K562 (cell line): ENCODE measurements around the gene RNU6-9. TPM values are rescaled to one million over a fixed set of nuclear protein-coding genes. Genes with fewer than 3 reads are reported as not detected.

ENCODE experiments used
- ATAC-seq: fragments of 200-7000 bp; cut with Tn5 transposase; 3 replicates; pipeline ENCODE4 v1.9.1; 2020; ENCODE audit warnings: moderate library complexity
- BruUV-seq: library from RNA; stranded (reverse); fragments of 400-500 nt; replicated peaks from 2 replicates; lab custom pipeline; 2021; lab: Mats Ljungman, UMichigan
- CTCF ChIA-PET: fragments of 300-600 bp; formaldehyde crosslinking; extraction: SDS; loops from one replicate; lab custom pipeline; 2021; ENCODE audit warnings: low intra/inter-chr PET ratio; lab: Yijun Ruan, JAX
- POLR2A ChIA-PET: fragments of 300-600, 350-650 bp; sonication (Branson Sonifier 250); formaldehyde crosslinking; extraction: SDS; loops from one replicate; lab custom pipeline; 2021; ENCODE audit warnings: antibody characterized with exemption, inconsistent platforms; lab: Yijun Ruan, JAX
- DNase-seq, 4 experiments: peaks; one replicate each; pipeline versions ENCODE4 v3.0.0 to v3.0.0-alpha.2; 2011 to 2018; ENCODE audit warnings: low spot score in 3 of 4, mixed read lengths in 3 of 4; ENCODE audit errors: extremely low read depth in 1 of 4
- FAIRE-seq: peaks from 2 replicates; lab custom pipeline; 2011; peaks lifted over from hg19 to GRCh38; lab: Jason Lieb, UNC
- H2AFZ ChIP-seq: 2 replicates; pipeline ENCODE4 v1.6.0; 2011; ENCODE audit warnings: low read depth, low read length, control low read depth, inconsistent platforms
- H3K27ac ChIP-seq: fragments of 200-600 bp; 3 replicates; pipeline ENCODE4 v1.8.0; 2011; ENCODE audit warnings: low read depth, mild to moderate bottlenecking, control low read depth, inconsistent platforms, low read length, moderate library complexity, mixed read lengths; ENCODE audit errors: extremely low read depth
- H3K27me3 ChIP-seq, 2 experiments: fragments of 300-600 bp in 1 of 2; 2 replicates in 1 of 2; 3 replicates in 1 of 2; pipeline versions ENCODE4 v1.6.0 to v1.8.0; 2011; ENCODE audit warnings: inconsistent platforms in 2 of 2, low read length in 2 of 2, mild to moderate bottlenecking in 1 of 2, mixed read lengths in 1 of 2, moderate library complexity in 1 of 2; ENCODE audit not compliant: control insufficient read depth in 2 of 2, insufficient read depth in 2 of 2
- H3K36me3 ChIP-seq: fragments of 300-600 bp; 3 replicates; pipeline ENCODE4 v1.8.0; 2011; ENCODE audit warnings: mild to moderate bottlenecking, low read length, inconsistent platforms; ENCODE audit not compliant: control insufficient read depth, insufficient read depth
- H3K4me1 ChIP-seq, 2 experiments: fragments of 200-600 bp in 1 of 2; replicated peaks in 1 of 2; 2 replicates in 1 of 2; 3 replicates in 1 of 2; pipeline versions ENCODE4 v1.5.1 to v1.8.0; 2011; ENCODE audit warnings: inconsistent platforms in 2 of 2, low read length in 2 of 2, mild to moderate bottlenecking in 1 of 2, mixed read lengths in 1 of 2, moderate library complexity in 1 of 2; ENCODE audit not compliant: control insufficient read depth in 2 of 2, insufficient read depth in 2 of 2
- H3K4me2 ChIP-seq: 2 replicates; pipeline ENCODE4 v1.6.1; 2011; ENCODE audit warnings: low read length, control low read depth, inconsistent platforms, mixed read lengths; ENCODE audit not compliant: insufficient read depth
- H3K4me3 ChIP-seq: fragments of 200-600 bp; sonication (generic), shearing (Covaris generic); 2 replicates; pipeline ENCODE4 v1.5.1; 2016; ENCODE audit warnings: control low read depth, inconsistent platforms
- H3K79me2 ChIP-seq: fragments of 200-600 bp; 3 replicates; pipeline ENCODE4 v1.8.0; 2011; ENCODE audit warnings: low read length, inconsistent platforms; ENCODE audit not compliant: control insufficient read depth, insufficient read depth
- H3K9ac ChIP-seq, 2 experiments: 2 replicates each; pipeline versions ENCODE4 v1.6.0 to v1.6.1; 2011; ENCODE audit warnings: low read depth in 2 of 2, low read length in 2 of 2, control low read depth in 1 of 2, inconsistent platforms in 1 of 2, mild to moderate bottlenecking in 1 of 2, mixed read lengths in 1 of 2; ENCODE audit not compliant: insufficient read depth in 1 of 2
- H3K9me1 ChIP-seq: one replicate; pipeline ENCODE4 v1.6.0; 2011; ENCODE audit warnings: inconsistent platforms, mild to moderate bottlenecking, low read length, moderate library complexity; ENCODE audit not compliant: control insufficient read depth, insufficient read depth
- H3K9me3 ChIP-seq: replicated peaks from 2 replicates; pipeline ENCODE4 v1.5.1; 2011; ENCODE audit warnings: low read depth, low read length, inconsistent platforms; ENCODE audit not compliant: control insufficient read depth, insufficient read depth
- H4K20me1 ChIP-seq: replicated peaks from 2 replicates; pipeline ENCODE4 v1.6.1; 2011; ENCODE audit warnings: low read length, inconsistent platforms, mixed read lengths; ENCODE audit not compliant: control insufficient read depth, insufficient read depth
- CBX3 ChIP-seq, 2 experiments: IDR thresholded peaks; 1 replicate in 1 of 2; 2 replicates in 1 of 2; pipeline ENCODE4 v1.6.1; 2012; ENCODE audit warnings: inconsistent platforms in 2 of 2, low read length in 2 of 2, borderline replicate concordance in 1 of 2, control low read depth in 1 of 2
- HNRNPLL ChIP-seq: fragments of 200-400 bp; formaldehyde crosslinking; IDR thresholded peaks from 2 replicates; pipeline ENCODE4 v1.6.1; 2017; ENCODE audit warnings: low read length, low read depth, mild to moderate bottlenecking; ENCODE audit not compliant: poor library complexity, severe bottlenecking
- L3MBTL2 ChIP-seq: fragments of 450-650 bp; IDR thresholded peaks from 2 replicates; pipeline ENCODE4 v1.6.1; 2016; ENCODE audit warnings: mild to moderate bottlenecking, moderate library complexity
- MYC ChIP-seq, 2 experiments: fragments of 250-450 bp in 1 of 2; sonication (Bioruptor Pico) in 1 of 2; IDR thresholded peaks; 2 replicates each; pipeline versions ENCODE4 v1.5.1 to v1.6.1; 2012 to 2021; ENCODE audit warnings: low read depth in 2 of 2, borderline replicate concordance in 1 of 2, improper control_type of control experiment in 1 of 2, low read length in 1 of 2, mild to moderate bottlenecking in 1 of 2, moderate library complexity in 1 of 2
- POLR2G ChIP-seq: fragments of 200-400 bp; formaldehyde crosslinking; IDR thresholded peaks from 2 replicates; pipeline ENCODE4 v1.6.1; 2017; ENCODE audit warnings: low read depth, mild to moderate bottlenecking, antibody characterized with exemption, low read length, moderate library complexity
- TEAD4 ChIP-seq, 2 experiments: sonication (generic) in 1 of 2; formaldehyde crosslinking in 1 of 2; IDR thresholded peaks; 2 replicates each; pipeline versions ENCODE4 v1.6.1 to v1.8.0; 2012 to 2022; ENCODE audit warnings: borderline replicate concordance in 1 of 2, inconsistent platforms in 1 of 2, low read length in 1 of 2, mild to moderate bottlenecking in 1 of 2, missing genetic modification reagents in 1 of 2
- WGBS: fragments of 100-300 bp; shearing (Covaris generic); methylation state at CpG from one replicate; pipeline ENCODE4 v1.1.6; 2016; ENCODE audit warnings: low coverage, mixed read lengths; ENCODE audit not compliant: insufficient coverage; ENCODE audit errors: missing lambda C conversion rate; 5-methylcytosine and 5-hydroxymethylcytosine counted together
- in situ Hi-C: fragments of 300-500 bp; cut with MboI; formaldehyde crosslinking; loops from 4 replicates; pipeline ENCODE4 v1.15.0; 2018; ENCODE audit warnings: inconsistent platforms, mixed read lengths
- intact Hi-C: fragments of 100-400 bp; cut with micrococcal nuclease; formaldehyde crosslinking; loops from 2 replicates; pipeline ENCODE4 v1.14.2; 2022
- polyA plus RNA-seq, 8 experiments: library from polyadenylated mRNA; depleted of rRNA in 4 of 8; stranded (reverse) in 5 of 8; unstranded in 3 of 8; fragments of >200 nt; fragmentation: Nextera tagmentation in 2 of 8; fragmentation: Illumina TruSeq in 1 of 8; extraction: Ambion mirVana in 2 of 8; extraction: Trizol in 1 of 8; gene quantifications; 2 replicates each; pipeline versions ENCODE4 v1.2.1 to v1.2.3, GENCODE V29; 2011 to 2014; ENCODE audit warnings: inconsistent platforms in 1 of 8, missing spikeins in 1 of 8
- total RNA-seq, 7 experiments: library from RNA; depleted of rRNA in 6 of 7; stranded (reverse); fragments of >200 nt in 6 of 7; fragmentation: Illumina TruSeq in 2 of 7; extraction: Trizol in 2 of 7; gene quantifications; 2 replicates each; pipeline versions ENCODE4 v1.2.1 to v1.2.3, GENCODE V29; 2011 to 2021; ENCODE audit warnings: low replicate concordance in 1 of 7
- TF ChIP-seq, protein P1 (sequence below): fragments of 450-650 bp; IDR thresholded peaks from 2 replicates; pipeline ENCODE4 v1.7.1; 2018; ENCODE audit warnings: mild to moderate bottlenecking, low read depth; ENCODE audit not compliant: partially characterized antibody
- TF ChIP-seq, protein P2 (sequence below): fragments of 250-450 bp; sonication (Bioruptor Pico); IDR thresholded peaks from 2 replicates; pipeline ENCODE4 v1.8.0; 2022; ENCODE audit warnings: inconsistent platforms
- TF ChIP-seq, protein P3 (sequence below), 3 experiments: fragments of 200-800 bp in 1 of 3; sonication (Bioruptor generic) in 1 of 3; sonication (generic) in 1 of 3; formaldehyde crosslinking in 1 of 3; IDR thresholded peaks; 2 replicates each; pipeline versions ENCODE4 v1.6.1 to v1.8.0; 2016 to 2022; ENCODE audit warnings: mild to moderate bottlenecking in 2 of 3, missing compliant biosample characterization in 2 of 3, missing genetic modification characterization in 2 of 3, missing genetic modification reagents in 1 of 3
- TF ChIP-seq, protein P4 (sequence below): sonication (generic); formaldehyde crosslinking; IDR thresholded peaks from 2 replicates; pipeline ENCODE4 v1.9.0; 2022; ENCODE audit warnings: mild to moderate bottlenecking, missing genetic modification reagents

RNU6-9 gene
- total and polyA plus RNA-seq, 9 of the 15 experiments (the other 6 are each of a cell fraction or from before 2014, with no cell fraction given) = not detected

DNA sequence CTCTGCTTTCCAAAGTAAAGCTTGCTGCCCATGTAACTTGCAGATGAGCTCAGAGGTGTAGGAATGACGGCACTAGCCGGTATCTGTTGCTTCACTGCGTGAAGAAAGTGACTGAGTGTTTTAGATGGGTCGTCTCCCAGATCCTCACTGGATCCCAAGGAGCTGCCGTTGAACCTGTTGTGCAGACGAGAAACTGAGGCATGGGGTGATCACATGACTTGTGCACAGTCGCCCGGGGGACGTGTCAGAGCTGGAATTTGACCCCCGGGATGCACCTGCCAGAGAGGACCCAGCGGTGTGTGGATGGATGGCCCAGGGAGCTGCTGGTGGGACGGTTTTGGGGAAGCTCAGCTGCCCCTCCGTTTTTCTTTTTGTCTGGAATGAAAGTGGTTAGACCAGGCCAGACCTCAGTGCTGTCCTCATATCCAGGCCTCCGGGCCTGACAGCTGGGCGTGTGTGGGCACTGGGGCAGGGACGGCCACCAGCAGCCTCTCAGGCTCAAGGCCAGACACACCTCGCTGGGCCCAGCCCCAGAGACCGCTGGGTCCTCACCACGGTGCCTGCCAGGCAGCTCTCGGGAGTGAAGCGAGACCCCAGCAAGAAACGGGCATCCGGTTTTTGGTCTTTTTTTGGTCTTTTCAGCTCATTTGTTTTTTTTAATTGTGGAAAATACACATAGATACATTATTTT is 45.1 kb downstream of the RNU6-9 start (continued):
- TF ChIP-seq POLR2G (0 out of 2 replicates have a peak, but pooled peaks have one; percentile 28), MYC (IDR thresholded peaks at IDR 0.05; ENCODE audit: low read depth, low read length) (no peak), MYC (CRISPR knock-in tag; IDR thresholded peaks at IDR 0.05; ENCODE audit: borderline replicate concordance, low read depth) (no peak)
- TF ChIP-seq, protein P1, sequence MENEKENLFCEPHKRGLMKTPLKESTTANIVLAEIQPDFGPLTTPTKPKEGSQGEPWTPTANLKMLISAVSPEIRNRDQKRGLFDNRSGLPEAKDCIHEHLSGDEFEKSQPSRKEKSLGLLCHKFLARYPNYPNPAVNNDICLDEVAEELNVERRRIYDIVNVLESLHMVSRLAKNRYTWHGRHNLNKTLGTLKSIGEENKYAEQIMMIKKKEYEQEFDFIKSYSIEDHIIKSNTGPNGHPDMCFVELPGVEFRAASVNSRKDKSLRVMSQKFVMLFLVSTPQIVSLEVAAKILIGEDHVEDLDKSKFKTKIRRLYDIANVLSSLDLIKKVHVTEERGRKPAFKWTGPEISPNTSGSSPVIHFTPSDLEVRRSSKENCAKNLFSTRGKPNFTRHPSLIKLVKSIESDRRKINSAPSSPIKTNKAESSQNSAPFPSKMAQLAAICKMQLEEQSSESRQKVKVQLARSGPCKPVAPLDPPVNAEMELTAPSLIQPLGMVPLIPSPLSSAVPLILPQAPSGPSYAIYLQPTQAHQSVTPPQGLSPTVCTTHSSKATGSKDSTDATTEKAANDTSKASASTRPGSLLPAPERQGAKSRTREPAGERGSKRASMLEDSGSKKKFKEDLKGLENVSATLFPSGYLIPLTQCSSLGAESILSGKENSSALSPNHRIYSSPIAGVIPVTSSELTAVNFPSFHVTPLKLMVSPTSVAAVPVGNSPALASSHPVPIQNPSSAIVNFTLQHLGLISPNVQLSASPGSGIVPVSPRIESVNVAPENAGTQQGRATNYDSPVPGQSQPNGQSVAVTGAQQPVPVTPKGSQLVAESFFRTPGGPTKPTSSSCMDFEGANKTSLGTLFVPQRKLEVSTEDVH = no peak
- TF ChIP-seq, all 486 proteins: peak for 2

DNA sequence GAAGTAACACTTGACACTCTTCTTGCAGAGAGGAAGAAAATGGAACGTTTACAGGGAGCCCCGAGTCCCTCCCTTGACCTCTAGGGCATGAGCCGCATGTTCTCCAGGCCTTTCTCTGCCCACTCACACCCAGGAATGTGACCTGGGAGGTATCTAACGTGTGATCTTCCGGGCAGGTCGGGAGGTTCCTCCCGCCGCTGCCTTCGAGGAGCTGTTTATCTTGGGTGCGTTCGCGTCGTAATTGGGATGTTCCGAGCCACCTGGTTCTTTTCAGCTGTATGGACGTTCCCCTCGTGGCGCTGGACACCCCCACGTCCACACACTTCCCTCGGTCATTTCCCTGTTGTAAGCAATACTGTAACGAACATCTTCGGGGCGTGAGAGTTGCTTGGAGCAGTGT is 46.2 kb downstream of the RNU6-9 start:
- ATAC-seq = no peak
- no peak overlapping the region for H2AFZ ChIP-seq
- H3K27ac ChIP-seq = no peak overlapping the region
- peaks cover 10 to 59% of the 10 kb centered on the region in 2 experiments for H3K4me1 ChIP-seq
- H3K36me3 ChIP-seq = peaks cover 74% of the 10 kb centered on the region; the same call in 2 of the 3 replicates
- no peak overlapping the region for H3K4me3 ChIP-seq
- peak; percentile 66 for FAIRE-seq
- in situ Hi-C loops = no loop called here
- BruUV-seq = no TSS peak
- ChIA-PET CTCF (no interaction called here), POLR2A (interaction anchor here (0.6 to 1.8 kb wide), 8 partner anchors 10 to 88 kb away, joined by 3 to 4 read pairs (median 4); partner anchors contain the start of gene RNU6-2)
- no peak overlapping the region for H3K4me2 ChIP-seq
- H3K9me3 ChIP-seq = no peaks in the 10 kb centered on the region
- H3K9me1 ChIP-seq = peaks cover 10% of the 10 kb centered on the region
- H4K20me1 ChIP-seq = peaks cover 14% of the 10 kb centered on the region
- H3K27me3 ChIP-seq = no peaks in the 10 kb centered on the region
- peak overlapping the region in 1 of 2 experiments; percentile 24; a peak in 1 of 4 replicates for H3K9ac ChIP-seq
- H3K79me2 ChIP-seq = peaks cover 83% of the 10 kb centered on the region
- intact Hi-C loops = no loop called here
- WGBS = 47% methylated on average over 22 of the region's 22 CpGs
- DNase-seq = peak in 1 of 4 experiments; percentile 42
- TF ChIP-seq, protein P2, sequence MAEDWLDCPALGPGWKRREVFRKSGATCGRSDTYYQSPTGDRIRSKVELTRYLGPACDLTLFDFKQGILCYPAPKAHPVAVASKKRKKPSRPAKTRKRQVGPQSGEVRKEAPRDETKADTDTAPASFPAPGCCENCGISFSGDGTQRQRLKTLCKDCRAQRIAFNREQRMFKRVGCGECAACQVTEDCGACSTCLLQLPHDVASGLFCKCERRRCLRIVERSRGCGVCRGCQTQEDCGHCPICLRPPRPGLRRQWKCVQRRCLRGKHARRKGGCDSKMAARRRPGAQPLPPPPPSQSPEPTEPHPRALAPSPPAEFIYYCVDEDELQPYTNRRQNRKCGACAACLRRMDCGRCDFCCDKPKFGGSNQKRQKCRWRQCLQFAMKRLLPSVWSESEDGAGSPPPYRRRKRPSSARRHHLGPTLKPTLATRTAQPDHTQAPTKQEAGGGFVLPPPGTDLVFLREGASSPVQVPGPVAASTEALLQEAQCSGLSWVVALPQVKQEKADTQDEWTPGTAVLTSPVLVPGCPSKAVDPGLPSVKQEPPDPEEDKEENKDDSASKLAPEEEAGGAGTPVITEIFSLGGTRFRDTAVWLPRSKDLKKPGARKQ = 0 out of 2 replicates have a peak, but pooled peaks have one; percentile 24
- 0 out of 3 replicates have a peak, but pooled peaks of 1 of the 2 experiments have one; percentile 25 for TF ChIP-seq CBX3 (IDR thresholded peaks at IDR 0.05; ENCODE audit: borderline replicate concordance in 1 of 2, low read length in 2 of 2)
- TF ChIP-seq, protein P3, sequence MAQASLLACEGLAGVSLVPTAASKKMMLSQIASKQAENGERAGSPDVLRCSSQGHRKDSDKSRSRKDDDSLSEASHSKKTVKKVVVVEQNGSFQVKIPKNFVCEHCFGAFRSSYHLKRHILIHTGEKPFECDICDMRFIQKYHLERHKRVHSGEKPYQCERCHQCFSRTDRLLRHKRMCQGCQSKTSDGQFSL (CRISPR knock-in tag; IDR thresholded peaks at IDR 0.05) = peak; percentile 60; the same call in 1 of the 2 replicates
- TF ChIP-seq, protein P3 (tag; IDR thresholded peaks at IDR 0.05) = no peak
- TF ChIP-seq L3MBTL2 = peak; percentile 73
- TF ChIP-seq, protein P4, sequence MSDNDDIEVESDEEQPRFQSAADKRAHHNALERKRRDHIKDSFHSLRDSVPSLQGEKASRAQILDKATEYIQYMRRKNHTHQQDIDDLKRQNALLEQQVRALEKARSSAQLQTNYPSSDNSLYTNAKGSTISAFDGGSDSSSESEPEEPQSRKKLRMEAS (CRISPR knock-in tag) = peak; percentile 33
- peak; percentile 22 for TF ChIP-seq HNRNPLL
- TF ChIP-seq TEAD4 (IDR thresholded peaks at IDR 0.05; ENCODE audit: low read length) = peak; percentile 35; the same call in 1 of the 2 replicates
- TF ChIP-seq TEAD4 (CRISPR knock-in tag; IDR thresholded peaks at IDR 0.05; ENCODE audit: borderline replicate concordance) = no peak
